OCI-LY1 (cell line): ENCODE measurements around the gene CLRN2.

Experiments
- CTCF ChIP-seq: fragments of 200-600 bp; sonication (generic), shearing (Covaris generic); IDR thresholded peaks from 2 replicates; pipeline ENCODE4 v1.5.1; 2017; ENCODE audit warnings: mild to moderate bottlenecking, antibody characterized with exemption, low read length, moderate library complexity, mixed read lengths
- EZH2 ChIP-seq: fragments of 200-600 bp; sonication (generic), shearing (Covaris generic); IDR thresholded peaks from 2 replicates; pipeline ENCODE4 v1.8.0; 2017; ENCODE audit warnings: borderline replicate concordance, mixed run types, mild to moderate bottlenecking, antibody characterized with exemption, low read length, moderate library complexity, mixed read lengths

GRCh38 chr4:17567271-17567670 lies 52.3 kb downstream of the CLRN2 start:
- TF ChIP-seq CTCF: no peak
- TF ChIP-seq EZH2: no peak
